H1 (cell line): ENCODE data around the gene VIT. TPM values are rescaled to one million over a fixed set of nuclear protein-coding genes. Genes with fewer than 3 reads are reported as not detected.

Experiments
- CTCF ChIA-PET: fragments of 300-600 bp; sonication (Branson Sonifier 250); formaldehyde crosslinking; loops from one replicate; lab custom pipeline; 2021; ENCODE audit not compliant: partially characterized antibody; lab: Charles Lee
- POLR2A ChIA-PET: fragments of 300-600 bp; sonication (Branson Sonifier 250); formaldehyde crosslinking; loops from one replicate; lab custom pipeline; 2021; ENCODE audit warnings: inconsistent platforms; ENCODE audit not compliant: partially characterized antibody; lab: Charles Lee
- DNase-seq, 2 experiments: peaks; one replicate each; pipeline versions ENCODE4 v3.0.0 to v3.0.0-alpha.2; 2010 to 2022; ENCODE audit warnings: low spot score in 2 of 2, low read depth in 1 of 2, mixed read lengths in 1 of 2
- FAIRE-seq: peaks from 2 replicates; lab custom pipeline; 2011; peaks lifted over from hg19 to GRCh38; lab: Jason Lieb, UNC
- H2AFZ ChIP-seq: 2 replicates; pipeline ENCODE4 v1.8.1; 2012; ENCODE audit warnings: low read length, inconsistent platforms
- H2AK5ac ChIP-seq: 2 replicates; pipeline ENCODE4 v1.6.1; 2013; ENCODE audit warnings: low read depth, low read length
- H2BK120ac ChIP-seq: replicated peaks from 2 replicates; pipeline ENCODE3; 2013; ENCODE audit warnings: low read depth, low read length, inconsistent platforms
- H2BK12ac ChIP-seq: 2 replicates; pipeline ENCODE4 v1.6.1; 2013; ENCODE audit warnings: low read depth, low read length
- H2BK15ac ChIP-seq: 2 replicates; pipeline ENCODE4 v1.6.1; 2013; ENCODE audit warnings: low read length
- H2BK20ac ChIP-seq: 2 replicates; pipeline ENCODE4 v1.6.1; 2013; ENCODE audit warnings: low read length
- H2BK5ac ChIP-seq: 2 replicates; pipeline ENCODE4 v1.6.1; 2013; ENCODE audit warnings: low read depth, low read length
- H3K14ac ChIP-seq: 2 replicates; pipeline ENCODE4 v1.6.1; 2013; ENCODE audit warnings: inconsistent platforms; ENCODE audit not compliant: insufficient read length
- H3K18ac ChIP-seq: 2 replicates; pipeline ENCODE4 v1.6.1; 2013; ENCODE audit warnings: low read length; ENCODE audit errors: extremely low read depth
- H3K23ac ChIP-seq: 2 replicates; pipeline ENCODE4 v1.6.1; 2013; ENCODE audit warnings: inconsistent platforms; ENCODE audit not compliant: insufficient read length
- H3K23me2 ChIP-seq: 2 replicates; pipeline ENCODE4 v1.6.1; 2013; ENCODE audit warnings: low read depth, low read length
- H3K27ac ChIP-seq: 2 replicates; pipeline ENCODE4 v1.6.1; 2011; ENCODE audit warnings: low read depth, low read length, inconsistent platforms
- H3K27me3 ChIP-seq, 4 experiments: replicated peaks in 1 of 4; 1 replicate in 1 of 4; 2 replicates in 3 of 4; pipeline versions ENCODE4 v1.6.1 to v1.8.1; 2011 to 2013; ENCODE audit warnings: low read length in 3 of 4, mild to moderate bottlenecking in 3 of 4, inconsistent platforms in 2 of 4, mixed read lengths in 2 of 4, moderate library complexity in 1 of 4; ENCODE audit not compliant: control insufficient read depth in 3 of 4, insufficient read depth in 3 of 4; ENCODE audit errors: extremely low read depth in 1 of 4
- H3K36me3 ChIP-seq, 4 experiments: 2 replicates each; pipeline versions ENCODE4 v1.6.1 to v1.8.1; 2011 to 2013; ENCODE audit warnings: mild to moderate bottlenecking in 4 of 4, low read length in 3 of 4, moderate library complexity in 2 of 4, control low read depth in 1 of 4, inconsistent platforms in 1 of 4; ENCODE audit not compliant: insufficient read depth in 4 of 4, control insufficient read depth in 2 of 4
- H3K4ac ChIP-seq: replicated peaks from 2 replicates; pipeline ENCODE3; 2013; ENCODE audit warnings: low read length, low read depth, mixed read lengths, inconsistent platforms; ENCODE audit not compliant: insufficient read length
- H3K4me1 ChIP-seq, 4 experiments: replicated peaks in 1 of 4; 1 replicate in 1 of 4; 2 replicates in 3 of 4; pipeline versions ENCODE4 v1.6.1 to v1.8.1; 2011 to 2013; ENCODE audit warnings: low read length in 3 of 4, inconsistent platforms in 2 of 4, mixed read lengths in 1 of 4; ENCODE audit not compliant: insufficient read depth in 4 of 4, control insufficient read depth in 3 of 4
- H3K4me2 ChIP-seq, 2 experiments: 2 replicates each; pipeline versions ENCODE4 v1.6.1 to v1.8.1; 2011 to 2013; ENCODE audit warnings: low read depth in 2 of 2, low read length in 2 of 2, control low read depth in 1 of 2, inconsistent platforms in 1 of 2, mild to moderate bottlenecking in 1 of 2; ENCODE audit not compliant: insufficient read depth in 1 of 2
- H3K4me3 ChIP-seq, 4 experiments: fragments of 200-600, 300-600 bp in 1 of 4; sonication (generic), shearing (Covaris generic), sonication (Bioruptor Twin) in 1 of 4; 2 replicates each; pipeline versions ENCODE4 v1.5.1 to v1.8.1; 2011 to 2016; ENCODE audit warnings: low read length in 4 of 4, low read depth in 3 of 4, control low read depth in 2 of 4, inconsistent platforms in 2 of 4, mild to moderate bottlenecking in 2 of 4, mixed read lengths in 1 of 4, moderate library complexity in 1 of 4; ENCODE audit not compliant: insufficient read depth in 2 of 4; ENCODE audit errors: extremely low read depth in 1 of 4
- H3K56ac ChIP-seq: replicated peaks from 2 replicates; pipeline ENCODE3; 2013; ENCODE audit warnings: low read depth, mild to moderate bottlenecking, mixed read lengths, low read length, inconsistent platforms; ENCODE audit not compliant: insufficient read length
- H3K79me1 ChIP-seq: 2 replicates; pipeline ENCODE4 v1.6.1; 2013; ENCODE audit warnings: low read depth, low read length, control low read depth
- H3K79me2 ChIP-seq, 2 experiments: 2 replicates each; pipeline versions ENCODE4 v1.6.1 to v1.8.1; 2012 to 2013; ENCODE audit warnings: low read length in 2 of 2, mild to moderate bottlenecking in 2 of 2, inconsistent platforms in 1 of 2; ENCODE audit not compliant: insufficient read depth in 2 of 2, control insufficient read depth in 1 of 2
- H3K9ac ChIP-seq, 4 experiments: replicated peaks in 1 of 4; 1 replicate in 1 of 4; 2 replicates in 3 of 4; pipeline versions ENCODE4 v1.6.1 to v1.8.1; 2011 to 2013; ENCODE audit warnings: low read depth in 3 of 4, low read length in 3 of 4, control low read depth in 2 of 4, mild to moderate bottlenecking in 2 of 4, moderate library complexity in 2 of 4, inconsistent platforms in 1 of 4; ENCODE audit errors: extremely low read depth in 1 of 4
- H3K9me3 ChIP-seq, 2 experiments: 2 replicates each; pipeline versions ENCODE4 v1.6.1 to v1.8.1; 2012 to 2013; ENCODE audit warnings: mild to moderate bottlenecking in 2 of 2, moderate library complexity in 2 of 2, control low read depth in 1 of 2, inconsistent platforms in 1 of 2, low read depth in 1 of 2, low read length in 1 of 2, mixed read lengths in 1 of 2; ENCODE audit not compliant: insufficient read depth in 2 of 2
- H4K20me1 ChIP-seq, 2 experiments: replicated peaks in 1 of 2; 2 replicates each; pipeline versions ENCODE3 to v1.8.1; 2011 to 2013; ENCODE audit warnings: inconsistent platforms in 2 of 2, low read length in 2 of 2, mild to moderate bottlenecking in 1 of 2; ENCODE audit not compliant: insufficient read depth in 2 of 2, control insufficient read depth in 1 of 2
- H4K5ac ChIP-seq: 2 replicates; pipeline ENCODE4 v1.6.1; 2013; ENCODE audit warnings: low read length, low read depth, mixed read lengths, inconsistent platforms; ENCODE audit not compliant: insufficient read length
- H4K8ac ChIP-seq: 2 replicates; pipeline ENCODE4 v1.8.0; 2013; ENCODE audit warnings: mild to moderate bottlenecking, moderate library complexity, low read length, inconsistent platforms; ENCODE audit not compliant: insufficient read depth; ENCODE audit errors: extremely low read depth
- H4K91ac ChIP-seq: replicated peaks from 2 replicates; pipeline ENCODE3; 2013; ENCODE audit warnings: low read length, mixed read lengths, inconsistent platforms; ENCODE audit not compliant: insufficient read length
- BACH1 ChIP-seq: IDR thresholded peaks from 2 replicates; pipeline ENCODE4 v1.6.1; 2012; ENCODE audit warnings: low read length, improper control_type of control experiment
- CBX8 ChIP-seq: fragments of 300-800, 300-1000 bp; sonication (generic); IDR thresholded peaks from 2 replicates; pipeline ENCODE4 v1.7.1; 2016; ENCODE audit warnings: low read depth, low read length, borderline replicate concordance
- CHD2 ChIP-seq: IDR thresholded peaks from 2 replicates; pipeline ENCODE4 v1.6.1; 2012; ENCODE audit warnings: low read length, improper control_type of control experiment
- CTBP2 ChIP-seq: IDR thresholded peaks from 2 replicates; pipeline ENCODE4 v1.7.0; 2011; ENCODE audit warnings: borderline replicate concordance, mild to moderate bottlenecking, moderate library complexity, mixed read lengths, low read length; ENCODE audit not compliant: insufficient read depth, insufficient read length
- CTCF ChIP-seq, 3 experiments: IDR thresholded peaks; 1 replicate in 2 of 3; 2 replicates in 1 of 3; pipeline versions ENCODE4 v1.5.1 to v1.6.1; 2011; ENCODE audit warnings: low read length in 3 of 3, mild to moderate bottlenecking in 3 of 3, inconsistent platforms in 2 of 3, low read depth in 1 of 3, moderate library complexity in 1 of 3; ENCODE audit not compliant: insufficient read depth in 1 of 3; ENCODE audit errors: control extremely low read depth in 1 of 3
- HDAC6 ChIP-seq: IDR thresholded peaks from one replicate; pipeline ENCODE4 v1.7.1; 2012; ENCODE audit warnings: low read depth, mild to moderate bottlenecking, inconsistent platforms, low read length, moderate library complexity
- KDM5A ChIP-seq: fragments of 200-600 bp; IDR thresholded peaks from 2 replicates; pipeline ENCODE4 v1.7.1; 2012; ENCODE audit warnings: mild to moderate bottlenecking, low read length, inconsistent platforms, mixed read lengths
- POLR2A ChIP-seq, 2 experiments: IDR thresholded peaks; 1 replicate in 1 of 2; 2 replicates in 1 of 2; pipeline ENCODE4 v1.6.1; 2011; ENCODE audit warnings: low read depth in 2 of 2, low read length in 2 of 2, mild to moderate bottlenecking in 2 of 2; ENCODE audit errors: control extremely low read depth in 1 of 2
- POU5F1 ChIP-seq: IDR thresholded peaks from 2 replicates; pipeline ENCODE4 v1.6.1; 2011; ENCODE audit warnings: low read depth, mild to moderate bottlenecking, low read length, moderate library complexity
- RFX5 ChIP-seq: IDR thresholded peaks from 2 replicates; pipeline ENCODE4 v1.6.1; 2011; ENCODE audit warnings: low read depth, low read length, improper control_type of control experiment, borderline replicate concordance
- SAP30 ChIP-seq: fragments of 300-600 bp; sonication (generic); IDR thresholded peaks from 2 replicates; pipeline ENCODE4 v1.7.1; 2012; ENCODE audit warnings: low read length, moderate library complexity, mild to moderate bottlenecking, inconsistent platforms; ENCODE audit not compliant: insufficient read depth, insufficient replicate concordance
- SIRT6 ChIP-seq: IDR thresholded peaks from one replicate; pipeline ENCODE4 v1.7.1; 2012; ENCODE audit warnings: low read length, inconsistent platforms
- SUZ12 ChIP-seq: fragments of 200-600 bp; sonication (generic); IDR thresholded peaks from 2 replicates; pipeline ENCODE4 v1.6.1; 2012; ENCODE audit warnings: mild to moderate bottlenecking, inconsistent platforms, low read length, moderate library complexity, mixed read lengths
- WGBS, 2 experiments: shearing (Covaris generic) in 1 of 2; methylation state at CpG; one replicate each; pipeline versions ENCODE4 v1.1.6 to v1.1.7; 2013 to 2015; ENCODE audit warnings: low lambda C conversion rate in 2 of 2, mixed read lengths in 2 of 2, inconsistent platforms in 1 of 2, low coverage in 1 of 2, missing lambda C conversion rate in 1 of 2; ENCODE audit not compliant: insufficient replicate concordance in 2 of 2, insufficient coverage in 1 of 2, insufficient read length in 1 of 2; ENCODE audit errors: extremely low coverage in 1 of 2, missing lambda C conversion rate in 1 of 2; 5-methylcytosine and 5-hydroxymethylcytosine counted together
- polyA plus RNA-seq, 7 experiments: library from polyadenylated mRNA; depleted of rRNA in 3 of 7; stranded (reverse) in 5 of 7; unstranded in 2 of 7; fragments of >200 nt in 5 of 7; fragments of 200-250 nt in 2 of 7; gene quantifications; 1 replicate in 5 of 7; 2 replicates in 1 of 7; 4 replicates in 1 of 7; pipeline versions ENCODE4 v1.2.1 to v1.2.3, GENCODE V29; 2011 to 2013; ENCODE audit warnings: missing spikeins in 2 of 7, mixed read lengths in 2 of 7
- total RNA-seq: library from RNA; stranded (reverse); fragmentation: NEBNext Ultra II Directional; extraction: Animal tissue kit (Norgen Biotek cat#: 25700); gene quantifications from 2 replicates; pipeline ENCODE4 v1.2.1, GENCODE V29; 2021

The VIT gene
- total and polyA plus RNA-seq, 2 of the 8 experiments (the other 6 are each of a cell fraction or from before 2014, with no cell fraction given) = 0.03 TPM; not detected in 1

- Histone ChIP-seq H3K4me1 (no peaks in the 10 kb centered on the region; a peak in 2 of 7 replicates), H3K27ac (no peak overlapping the region), H3K56ac (no peak overlapping the region), H3K9me3 (no peaks in the 10 kb centered on the region), H3K9ac (no peak overlapping the region), H2AFZ (no peak overlapping the region), H3K79me1 (no peaks in the 10 kb centered on the region), H3K23ac (no peak overlapping the region), H2BK20ac (no peak overlapping the region), H4K20me1 (no peaks in the 10 kb centered on the region), H2BK12ac (no peak overlapping the region), H4K91ac (no peak overlapping the region), H3K4me3 (no peak overlapping the region), H2BK120ac (no peak overlapping the region), H3K27me3 (no peaks in the 10 kb centered on the region), H3K23me2 (no peaks in the 10 kb centered on the region), H3K36me3 (peaks cover 0 to 33% (median 4%) of the 10 kb centered on the region in 4 experiments; a peak in 5 of 8 replicates), H3K79me2 (no peaks in the 10 kb centered on the region), H3K4ac (no peak overlapping the region), H3K4me2 (no peak overlapping the region), H2AK5ac (no peak overlapping the region), H2BK5ac (no peak overlapping the region), H3K14ac (no peak overlapping the region), H4K8ac (no peak overlapping the region), H4K5ac (no peak overlapping the region), H3K18ac (no peak overlapping the region), H2BK15ac (no peak overlapping the region)
- FAIRE-seq (no peak), DNase-seq (no peak)
- WGBS, 2 experiments = 98% methylated on average over 2 of the region's 2 CpGs; no CpG with 5 or more reads in 1 of the 2 experiments
- CTCF ChIA-PET = no interaction called here
- POLR2A ChIA-PET = no interaction called here
- TF ChIP-seq CTCF (IDR thresholded peaks at IDR 0.05; ENCODE audit: control extremely low read depth in 1 of 3, insufficient read depth in 1 of 3, low read depth in 1 of 3, low read length in 3 of 3) (no peak), CHD2 (no peak), POLR2A (IDR thresholded peaks at IDR 0.05; ENCODE audit: control extremely low read depth in 1 of 2, low read depth in 2 of 2, low read length in 2 of 2) (no peak), SAP30 (no peak), SUZ12 (no peak), CTBP2 (no peak), SIRT6 (no peak), KDM5A (no peak), RFX5 (no peak), BACH1 (no peak), HDAC6 (no peak), POU5F1 (no peak), CBX8 (no peak)
Observed at GRCh38 chr2:36861896-36862295, 165.4 kb downstream of the VIT start.
